GM18526 (cell line): Measurements from ENCODE around the gene SEC31A.

ENCODE experiments used
- POLR2A ChIP-seq: IDR thresholded peaks from 3 replicates; pipeline ENCODE4 v1.6.1; 2011; ENCODE audit not compliant: insufficient read length; ENCODE audit errors: extremely low read depth

SEC31A gene

DNA sequence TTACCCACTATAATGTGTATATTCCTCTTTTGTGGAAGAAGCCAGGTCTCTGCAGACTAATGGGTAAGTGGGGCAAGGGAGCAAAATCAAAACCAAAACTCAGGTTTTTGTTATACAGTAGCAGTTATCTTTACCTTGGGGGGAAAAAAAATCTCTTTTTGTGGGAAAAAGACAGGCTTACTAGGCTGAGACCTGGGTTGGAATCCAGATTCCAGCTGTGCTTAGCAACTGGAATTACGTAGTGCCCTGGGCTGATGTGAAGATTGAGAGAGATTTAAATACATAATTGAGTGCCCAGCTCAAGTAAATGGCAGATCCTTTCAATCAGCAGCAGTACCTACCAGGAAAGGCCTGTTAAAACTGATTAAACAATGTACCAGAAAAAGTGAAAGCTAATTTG, 76.9 kb downstream of the SEC31A start:
- TF ChIP-seq POLR2A: no peak

GRCh38 chr4:82811838-82812341, 79.1 kb downstream of the SEC31A start:
- TF ChIP-seq POLR2A: no peak

DNA sequence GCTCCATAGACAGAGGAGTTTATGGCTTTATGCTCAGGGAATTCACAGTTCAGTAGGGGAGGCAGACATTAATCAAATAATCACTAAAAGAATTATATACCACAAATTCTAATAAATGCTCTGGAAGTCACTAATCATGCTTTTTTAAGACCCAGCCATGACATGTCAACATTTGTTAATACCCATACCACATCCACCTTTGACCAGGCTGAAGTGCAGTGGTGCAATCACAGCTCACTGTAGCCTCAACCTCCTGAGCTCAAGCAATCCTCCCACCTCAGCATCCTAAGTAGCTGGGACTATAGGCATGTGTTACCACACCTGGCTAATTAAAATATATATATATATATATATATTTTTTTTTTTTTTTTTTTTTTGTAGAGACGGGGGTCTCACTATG, 79.6 kb downstream of the SEC31A start:
- no peak for TF ChIP-seq POLR2A

GRCh38 chr4:82810176-82810575, 80.8 kb downstream of the SEC31A start:
- TF ChIP-seq POLR2A: no peak

- no peak for TF ChIP-seq POLR2A
Observed at GRCh38 chr4:82809619-82810018, 81.3 kb downstream of the SEC31A start.

- no peak for TF ChIP-seq POLR2A
Observed at GRCh38 chr4:82803746-82804145, 87.2 kb downstream of the SEC31A start.

GRCh38 chr4:82802911-82803310, 88.0 kb downstream of the SEC31A start:
- no peak for TF ChIP-seq POLR2A

- TF ChIP-seq POLR2A: no peak
Observed at GRCh38 chr4:82801910-82802521, 88.9 kb downstream of the SEC31A start.

GRCh38 chr4:82799006-82799881, 91.7 kb downstream of the SEC31A start:
- no peak for TF ChIP-seq POLR2A

DNA sequence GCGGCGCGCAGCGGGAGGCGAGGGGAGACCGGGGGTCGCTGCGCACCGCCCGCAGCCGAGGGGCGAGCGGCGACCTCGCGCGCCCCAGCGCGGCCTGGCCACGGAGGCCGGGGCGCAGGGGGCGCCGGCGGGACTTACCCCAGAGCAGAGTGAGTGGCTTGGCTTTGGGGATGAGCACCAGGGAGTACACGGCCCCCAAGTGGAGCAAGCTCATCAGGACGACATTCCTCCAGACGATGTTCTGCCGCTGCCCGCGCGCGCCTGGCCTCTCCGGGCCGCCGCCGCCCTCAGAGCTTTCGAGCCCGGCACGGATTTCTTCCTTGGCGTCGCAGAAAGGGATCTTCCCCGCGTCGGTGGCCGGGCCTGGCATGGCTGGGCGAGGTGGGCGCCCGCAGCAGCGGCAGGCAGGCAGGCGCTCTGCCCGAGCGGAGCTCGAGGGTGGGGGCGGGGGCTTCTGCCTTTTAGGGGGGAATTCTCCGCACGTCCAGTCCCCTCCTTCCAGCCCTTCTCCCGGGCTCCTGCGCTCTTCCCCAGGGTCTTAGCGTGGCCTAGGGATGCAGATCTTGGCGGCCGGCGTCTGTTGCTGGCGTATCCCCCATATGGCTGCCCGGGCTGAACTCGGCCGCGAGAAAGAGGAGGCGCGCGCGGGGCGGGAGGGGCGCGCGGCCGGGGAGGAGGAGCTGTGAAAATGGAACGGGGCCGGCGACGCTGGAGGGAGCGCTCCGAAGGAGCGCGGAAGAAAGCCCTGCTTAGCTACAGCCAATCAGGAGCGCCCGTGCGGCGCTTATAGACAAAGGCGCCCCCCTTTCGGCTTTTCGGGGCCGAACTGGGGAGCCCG, 92.6 kb downstream of the SEC31A start, which contains the start of gene SCD5:
Gene SCD5, minus strand, starts transcription at position 629 of the 838 bp plus-strand sequence. Its CDS starts 259 bp downstream, at position 370.
- no peak for TF ChIP-seq POLR2A

DNA sequence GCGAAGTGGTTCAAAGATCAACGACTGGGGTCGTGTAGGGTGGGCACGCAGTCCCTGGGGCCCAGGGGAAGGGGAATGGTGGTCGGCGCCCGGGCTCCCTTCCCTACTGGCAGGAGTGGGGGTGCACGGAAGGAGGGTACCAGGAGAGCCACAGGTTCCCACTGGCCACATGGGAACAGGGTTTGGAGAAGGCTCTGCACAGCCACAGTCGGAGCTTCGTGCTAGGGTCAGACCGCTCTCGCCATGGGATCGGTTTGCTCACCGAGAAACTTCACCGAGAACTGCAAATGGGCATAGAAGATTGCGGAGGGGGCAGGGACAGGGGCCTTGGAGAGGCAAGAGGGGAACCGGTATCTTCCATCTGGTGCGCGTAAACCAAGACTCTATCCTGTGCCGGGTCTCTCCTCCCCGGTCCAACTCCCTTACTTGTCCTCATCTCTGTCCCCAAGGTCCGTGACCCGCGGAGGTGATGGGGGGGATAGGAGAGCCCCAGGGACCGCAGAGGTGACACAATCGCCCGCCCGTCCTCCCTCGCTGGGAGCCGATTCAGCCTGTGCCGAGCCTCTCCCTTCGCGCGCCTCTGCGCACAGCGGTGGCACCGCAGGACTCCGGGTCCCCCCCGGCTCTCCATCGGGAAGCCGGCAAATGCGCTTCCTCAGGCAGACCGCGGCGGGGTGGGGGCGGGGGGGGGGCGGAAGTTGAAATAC, 93.4 kb downstream of the SEC31A start:
- no peak for TF ChIP-seq POLR2A

GRCh38 chr4:82797040-82797404, 93.9 kb downstream of the SEC31A start:
- no peak for TF ChIP-seq POLR2A

DNA sequence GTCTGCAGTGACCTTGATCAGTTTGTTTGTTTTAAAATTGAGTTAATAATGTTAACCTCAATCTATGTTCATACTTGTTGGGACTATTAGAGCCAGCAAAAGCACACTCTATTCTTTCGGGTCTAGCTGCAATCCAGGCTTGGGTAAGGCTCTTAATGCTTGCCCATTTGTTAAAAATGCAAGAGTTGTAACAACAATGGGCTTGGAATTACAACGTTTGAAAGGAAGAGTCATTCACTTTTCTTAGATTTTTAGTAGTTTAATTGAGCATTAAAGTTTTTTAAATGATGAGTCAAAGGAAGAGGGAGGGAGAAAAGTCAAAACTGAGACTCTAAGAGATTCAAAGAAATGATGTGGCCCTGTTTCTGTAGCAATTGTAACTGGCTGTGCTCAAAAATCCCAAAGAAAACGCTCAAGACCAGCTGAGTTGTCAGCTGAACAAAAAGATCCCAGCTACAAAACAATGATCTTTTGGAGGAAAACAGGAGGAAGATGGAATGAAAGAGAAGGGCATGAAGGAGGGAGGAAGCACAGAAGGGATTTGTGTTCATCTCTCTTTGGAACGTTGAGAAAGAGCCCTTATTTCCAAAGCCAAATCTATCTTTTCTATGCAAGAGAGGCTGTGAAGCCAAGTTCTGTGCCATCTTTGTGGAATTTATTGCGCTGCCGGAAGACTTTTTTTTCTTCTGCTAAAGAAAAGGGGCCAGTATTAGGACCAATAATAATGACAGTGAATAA, 97.9 kb downstream of the SEC31A start:
- TF ChIP-seq POLR2A: no peak

DNA sequence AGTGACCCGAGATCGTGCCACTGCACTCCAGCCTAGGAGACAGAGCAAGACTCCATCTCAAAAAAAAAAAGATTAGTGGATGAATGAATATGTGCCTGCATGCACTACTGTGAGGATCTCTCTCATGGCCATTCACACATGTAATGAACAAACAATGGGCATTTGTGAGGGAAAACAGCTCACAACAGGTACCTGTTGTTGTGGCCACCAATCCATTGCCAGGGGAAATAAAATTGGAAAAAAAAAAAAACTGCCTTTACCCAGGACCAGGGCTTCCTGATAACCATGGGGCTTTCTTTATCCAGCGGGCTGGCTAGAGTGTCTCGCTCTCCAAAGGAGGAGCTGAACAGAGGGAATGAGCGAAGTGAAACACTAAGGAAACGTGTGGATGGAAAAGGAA, 99.8 kb downstream of the SEC31A start:
- no peak for TF ChIP-seq POLR2A
